ENCODE data around the gene ABCA5. TPM values are rescaled to one million over a fixed set of nuclear protein-coding genes. Genes with fewer than 3 reads are reported as not detected.

Gene ABCA5
- total and polyA plus RNA-seq, 9 of the 15 experiments (the other 6 are each of a cell fraction or from before 2014, with no cell fraction given): 0.74 to 2.3 (median 1.4) TPM

GRCh38 chr17:69323806-69324205 lies 3.1 kb downstream of the ABCA5 start (continued):
- no peak for TF ChIP-seq HEY1 (CRISPR knock-in tag; IDR thresholded peaks at IDR 0.05; ENCODE audit: borderline replicate concordance)
- TF ChIP-seq ZC3H11A (IDR thresholded peaks at IDR 0.05; ENCODE audit: low read depth, low read length): no peak
- no peak for TF ChIP-seq HDAC8 (tag; IDR thresholded peaks at IDR 0.05)

- Histone ChIP-seq H3K27ac (ENCODE audit: extremely low read depth, low read depth, low read length) (no peak overlapping the region), H3K27me3 (ENCODE audit: control insufficient read depth in 2 of 2, insufficient read depth in 2 of 2, low read length in 2 of 2) (no peaks in the 10 kb centered on the region; a peak in 1 of 5 replicates), H3K9ac (ENCODE audit: insufficient read depth in 1 of 2, low read depth in 2 of 2, low read length in 2 of 2) (no peak overlapping the region), H3K4me1 (replicated peaks in 1 of 2; ENCODE audit: control insufficient read depth in 2 of 2, insufficient read depth in 2 of 2, low read length in 2 of 2) (no peaks in the 10 kb centered on the region; a peak in 1 of 5 replicates), H3K4me3 (no peak overlapping the region), H3K36me3 (ENCODE audit: control insufficient read depth, insufficient read depth, low read length) (no peaks in the 10 kb centered on the region), H2AFZ (ENCODE audit: low read depth, low read length) (no peak overlapping the region), H3K9me1 (ENCODE audit: control insufficient read depth, insufficient read depth, low read length) (no peaks in the 10 kb centered on the region), H4K20me1 (replicated peaks; ENCODE audit: control insufficient read depth, insufficient read depth, low read length) (no peaks in the 10 kb centered on the region; the same call in 1 of the 2 replicates), H3K4me2 (ENCODE audit: insufficient read depth, low read length) (no peak overlapping the region), H3K79me2 (ENCODE audit: control insufficient read depth, insufficient read depth, low read length) (no peaks in the 10 kb centered on the region), H3K9me3 (replicated peaks; ENCODE audit: control insufficient read depth, insufficient read depth, low read depth, low read length) (no peaks in the 10 kb centered on the region)
- POLR2A ChIA-PET: interaction anchor here (0.9 kb wide), 1 partner anchor 9 kb away, joined by 4 read pairs; no protein-coding TSS in a partner anchor
- no TSS peak for BruUV-seq (replicated peaks)
- WGBS (ENCODE audit: insufficient coverage, low coverage, missing lambda C conversion rate): 19% methylated on average over 3 of the region's 4 CpGs
- ATAC-seq: no peak
- intact Hi-C loops (cut with micrococcal nuclease) (no loop called here), in situ Hi-C loops (cut with MboI) (no loop called here)
- FAIRE-seq: no peak
- DNase-seq (ENCODE audit: extremely low read depth in 1 of 4, low spot score in 3 of 4): no peak
- CTCF ChIA-PET (ENCODE audit: low intra/inter-chr PET ratio): no interaction called here
- TF ChIP-seq GTF3C2 (IDR thresholded peaks at IDR 0.05; ENCODE audit: borderline replicate concordance, extremely low read depth, insufficient read length) (no peak), ZBTB11 (CRISPR knock-in tag; IDR thresholded peaks at IDR 0.05) (no peak), DDX20 (tag; IDR thresholded peaks at IDR 0.05; ENCODE audit: low read depth) (no peak), ZNF668 (CRISPR knock-in tag; IDR thresholded peaks at IDR 0.05) (no peak), CREB5 (CRISPR knock-in tag; IDR thresholded peaks at IDR 0.05) (no peak)
Measured at GRCh38 chr17:69320908-69321238, 6.1 kb downstream of the ABCA5 start.
